H9 (cell line): ENCODE measurements around the gene KPTN. TPM values are rescaled to one million over a fixed set of nuclear protein-coding genes. Genes with fewer than 3 reads are reported as not detected.

Source experiments
- DNase-seq: peaks from one replicate; pipeline ENCODE4 v3.0.0-alpha.2; 2017
- H2AFZ ChIP-seq: one replicate; pipeline ENCODE4 v1.6.1; 2013; ENCODE audit warnings: mild to moderate bottlenecking, low read length, control low read depth, moderate library complexity
- H2AK5ac ChIP-seq: 2 replicates; pipeline ENCODE4 v1.6.1; 2013; ENCODE audit warnings: low read length, control low read depth, mixed read lengths; ENCODE audit not compliant: insufficient read length
- H2BK120ac ChIP-seq: one replicate; pipeline ENCODE4 v1.6.1; 2013; ENCODE audit warnings: low read depth, mild to moderate bottlenecking, low read length, control low read depth, inconsistent platforms; ENCODE audit not compliant: poor library complexity, severe bottlenecking
- H2BK12ac ChIP-seq: 2 replicates; pipeline ENCODE4 v1.6.1; 2013; ENCODE audit warnings: low read length, control low read depth, mixed read lengths, low read depth; ENCODE audit not compliant: insufficient read length
- H2BK15ac ChIP-seq: 2 replicates; pipeline ENCODE4 v1.6.1; 2013; ENCODE audit warnings: low read depth, low read length, control low read depth
- H2BK20ac ChIP-seq: one replicate; pipeline ENCODE4 v1.6.1; 2013; ENCODE audit warnings: low read depth, mild to moderate bottlenecking, low read length, control low read depth, inconsistent platforms; ENCODE audit not compliant: poor library complexity, severe bottlenecking
- H2BK5ac ChIP-seq: 2 replicates; pipeline ENCODE4 v1.6.1; 2013; ENCODE audit warnings: low read length, control low read depth, mixed read lengths; ENCODE audit not compliant: insufficient read length
- H3K14ac ChIP-seq: 2 replicates; pipeline ENCODE4 v1.6.1; 2013; ENCODE audit warnings: low read length, control low read depth; ENCODE audit not compliant: insufficient read depth
- H3K18ac ChIP-seq: 2 replicates; pipeline ENCODE4 v1.6.1; 2013; ENCODE audit warnings: low read depth, mild to moderate bottlenecking, mixed read lengths, low read length, control low read depth; ENCODE audit not compliant: insufficient read length
- H3K23ac ChIP-seq: 2 replicates; pipeline ENCODE4 v1.6.1; 2013; ENCODE audit warnings: low read length, control low read depth, mixed read lengths, low read depth; ENCODE audit not compliant: insufficient read length
- H3K23me2 ChIP-seq: 2 replicates; pipeline ENCODE4 v1.6.1; 2013; ENCODE audit warnings: low read depth, mild to moderate bottlenecking, mixed read lengths, low read length, control low read depth; ENCODE audit not compliant: insufficient read length, poor library complexity, severe bottlenecking
- H3K27ac ChIP-seq: 2 replicates; pipeline ENCODE4 v1.5.1; 2013; ENCODE audit warnings: low read length, control low read depth, mixed read lengths, low read depth; ENCODE audit not compliant: insufficient read length
- H3K27me3 ChIP-seq: 2 replicates; pipeline ENCODE4 v1.6.1; 2013; ENCODE audit warnings: low read length, control low read depth, inconsistent platforms; ENCODE audit not compliant: insufficient read depth
- H3K4ac ChIP-seq: 2 replicates; pipeline ENCODE4 v1.6.1; 2013; ENCODE audit warnings: low read depth, mild to moderate bottlenecking, control low read depth, inconsistent platforms, low read length, moderate library complexity
- H3K4me1 ChIP-seq: 2 replicates; pipeline ENCODE4 v1.6.1; 2013; ENCODE audit warnings: low read length, control low read depth, inconsistent platforms; ENCODE audit not compliant: insufficient read depth
- H3K4me2 ChIP-seq: 2 replicates; pipeline ENCODE4 v1.6.1; 2013; ENCODE audit warnings: low read length, control low read depth, mixed read lengths; ENCODE audit not compliant: insufficient read length, insufficient read depth
- H3K56ac ChIP-seq: 2 replicates; pipeline ENCODE4 v1.6.1; 2013; ENCODE audit warnings: low read depth, mild to moderate bottlenecking, mixed read lengths, low read length, control low read depth; ENCODE audit not compliant: insufficient read length
- H3K79me1 ChIP-seq: 2 replicates; pipeline ENCODE4 v1.6.1; 2013; ENCODE audit warnings: low read depth, mild to moderate bottlenecking, moderate library complexity, low read length, control low read depth, inconsistent platforms; ENCODE audit not compliant: insufficient read depth, poor library complexity, severe bottlenecking
- H3K79me2 ChIP-seq: 2 replicates; pipeline ENCODE4 v1.6.1; 2013; ENCODE audit warnings: low read length, control low read depth, inconsistent platforms; ENCODE audit not compliant: insufficient read depth
- H3K9ac ChIP-seq: 2 replicates; pipeline ENCODE4 v1.6.1; 2013; ENCODE audit warnings: low read length, control low read depth, mixed read lengths; ENCODE audit not compliant: insufficient read length; ENCODE audit errors: extremely low read depth
- H3K9me3 ChIP-seq: one replicate; pipeline ENCODE4 v1.6.1; 2013; ENCODE audit warnings: low read depth, low read length, inconsistent platforms; ENCODE audit not compliant: control insufficient read depth
- H3T11ph ChIP-seq: one replicate; pipeline ENCODE4 v1.6.1; 2013; ENCODE audit warnings: mild to moderate bottlenecking, low read length, control low read depth, inconsistent platforms
- H4K20me1 ChIP-seq: one replicate; pipeline ENCODE4 v1.6.1; 2013; ENCODE audit not compliant: control insufficient read depth, insufficient read length, insufficient read depth
- H4K5ac ChIP-seq: 2 replicates; pipeline ENCODE4 v1.6.1; 2013; ENCODE audit warnings: low read depth, mild to moderate bottlenecking, mixed read lengths, low read length, control low read depth; ENCODE audit not compliant: insufficient read length
- H4K8ac ChIP-seq: replicated peaks from 2 replicates; pipeline ENCODE4 v1.6.1; 2013; ENCODE audit warnings: low read length, control low read depth, mixed read lengths, low read depth; ENCODE audit not compliant: insufficient read length
- H4K91ac ChIP-seq: 2 replicates; pipeline ENCODE4 v1.6.1; 2013; ENCODE audit warnings: low read depth, mild to moderate bottlenecking, moderate library complexity, mixed read lengths, low read length, control low read depth; ENCODE audit not compliant: insufficient read length
- H3K27ac Mint-ChIP-seq, 3 experiments: 2 replicates in 2 of 3; 3 replicates in 1 of 3; pipeline ENCODE4 v1.8.0; 2020 to 2021; ENCODE audit warnings: mixed read lengths in 3 of 3, mild to moderate bottlenecking in 1 of 3, moderate library complexity in 1 of 3
- H3K27me3 Mint-ChIP-seq: 2 replicates; pipeline ENCODE4 v1.8.0; 2021; ENCODE audit warnings: low read depth, mild to moderate bottlenecking, moderate library complexity, mixed read lengths
- H3K36me3 Mint-ChIP-seq, 3 experiments: 2 replicates in 2 of 3; 3 replicates in 1 of 3; pipeline ENCODE4 v1.8.0; 2020 to 2021; ENCODE audit warnings: low read depth in 3 of 3, mixed read lengths in 3 of 3; ENCODE audit not compliant: insufficient read depth in 1 of 3
- H3K4me1 Mint-ChIP-seq, 2 experiments: 2 replicates each; pipeline ENCODE4 v1.8.0; 2020; ENCODE audit warnings: mixed read lengths in 2 of 2
- H3K4me3 Mint-ChIP-seq, 2 experiments: 2 replicates in 1 of 2; 3 replicates in 1 of 2; pipeline ENCODE4 v1.8.0; 2020 to 2021; ENCODE audit warnings: mild to moderate bottlenecking in 2 of 2, mixed read lengths in 2 of 2, moderate library complexity in 1 of 2
- H3K9me3 Mint-ChIP-seq, 2 experiments: 2 replicates in 1 of 2; 3 replicates in 1 of 2; pipeline ENCODE4 v1.8.0; 2020; ENCODE audit warnings: mild to moderate bottlenecking in 2 of 2, mixed read lengths in 2 of 2, moderate library complexity in 1 of 2
- WGBS: extraction: QIAGEN DNeasy Blood & Tissue Kit; methylation state at CpG from one replicate; pipeline ENCODE4 v1.1.7; 2013; ENCODE audit warnings: missing lambda C conversion rate, low lambda C conversion rate, mixed read lengths; ENCODE audit not compliant: insufficient read length; ENCODE audit errors: extremely low coverage; 5-methylcytosine and 5-hydroxymethylcytosine counted together
- total RNA-seq: library from RNA; stranded (reverse); gene quantifications from 2 replicates; pipeline ENCODE4 v1.2.1, GENCODE V29; 2021
- TF ChIP-seq, protein P1 (sequence below): fragments of 200-600 bp; sonication (generic); conservative IDR thresholded peaks from 3 replicates; pipeline ENCODE4 v1.8.0; 2021; ENCODE audit warnings: antibody characterized with exemption, mild to moderate bottlenecking

Gene KPTN
- total RNA-seq, 1 experiment from 2014 or later, result 35.4 TPM

DNA sequence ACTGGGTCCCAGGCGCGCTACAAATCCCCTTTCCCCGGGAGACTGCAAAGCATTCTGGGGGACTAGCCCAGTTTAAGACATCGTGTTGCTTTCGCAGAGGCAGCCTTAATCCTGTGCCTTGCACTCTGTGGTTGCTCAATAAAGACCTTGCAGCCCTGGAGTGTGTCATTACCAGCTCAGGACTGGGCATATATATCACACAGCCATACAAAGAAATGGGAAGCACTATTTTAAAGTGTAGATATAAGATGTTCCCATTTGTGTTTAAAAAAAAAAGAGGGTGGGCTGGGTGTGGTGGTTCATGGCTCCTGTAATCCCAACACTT is 19.8 kb upstream of the KPTN start:
- Histone ChIP-seq H3K79me2 (no peaks in the 10 kb centered on the region; the same call in 1 of the 2 replicates), H3K79me1 (peaks cover 5% of the 10 kb centered on the region), H3K27me3 (no peaks in the 10 kb centered on the region), H3K9ac (no peak overlapping the region), H4K5ac (no peak overlapping the region), H3T11ph (no peak overlapping the region), H3K27ac (no peak overlapping the region), H2BK12ac (no peak overlapping the region), H2AFZ (no peak overlapping the region), H3K4ac (no peak overlapping the region), H4K91ac (no peak overlapping the region), H3K9me3 (no peaks in the 10 kb centered on the region), H4K20me1 (no peaks in the 10 kb centered on the region), H3K4me2 (no peak overlapping the region), H3K18ac (no peak overlapping the region), H2BK20ac (no peak overlapping the region), H3K14ac (no peak overlapping the region), H2AK5ac (no peak overlapping the region), H3K56ac (no peak overlapping the region), H3K23ac (no peak overlapping the region), H2BK120ac (no peak overlapping the region), H2BK15ac (no peak overlapping the region), H4K8ac (no peak overlapping the region), H3K4me1 (no peaks in the 10 kb centered on the region; the same call in 1 of the 2 replicates), H3K23me2 (no peaks in the 10 kb centered on the region), H2BK5ac (no peak overlapping the region)
- no CpG with 5 or more reads among the region's 5 CpGs for WGBS
- TF ChIP-seq, protein P1, sequence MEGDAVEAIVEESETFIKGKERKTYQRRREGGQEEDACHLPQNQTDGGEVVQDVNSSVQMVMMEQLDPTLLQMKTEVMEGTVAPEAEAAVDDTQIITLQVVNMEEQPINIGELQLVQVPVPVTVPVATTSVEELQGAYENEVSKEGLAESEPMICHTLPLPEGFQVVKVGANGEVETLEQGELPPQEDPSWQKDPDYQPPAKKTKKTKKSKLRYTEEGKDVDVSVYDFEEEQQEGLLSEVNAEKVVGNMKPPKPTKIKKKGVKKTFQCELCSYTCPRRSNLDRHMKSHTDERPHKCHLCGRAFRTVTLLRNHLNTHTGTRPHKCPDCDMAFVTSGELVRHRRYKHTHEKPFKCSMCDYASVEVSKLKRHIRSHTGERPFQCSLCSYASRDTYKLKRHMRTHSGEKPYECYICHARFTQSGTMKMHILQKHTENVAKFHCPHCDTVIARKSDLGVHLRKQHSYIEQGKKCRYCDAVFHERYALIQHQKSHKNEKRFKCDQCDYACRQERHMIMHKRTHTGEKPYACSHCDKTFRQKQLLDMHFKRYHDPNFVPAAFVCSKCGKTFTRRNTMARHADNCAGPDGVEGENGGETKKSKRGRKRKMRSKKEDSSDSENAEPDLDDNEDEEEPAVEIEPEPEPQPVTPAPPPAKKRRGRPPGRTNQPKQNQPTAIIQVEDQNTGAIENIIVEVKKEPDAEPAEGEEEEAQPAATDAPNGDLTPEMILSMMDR, result no peak
- DNase-seq, result no peak
- Mint-ChIP-seq H3K4me1 (peaks cover 0 to 33% of the 10 kb centered on the region in 2 experiments; a peak in 2 of 4 replicates), H3K27me3 (no peaks in the 10 kb centered on the region), H3K9me3 (no peaks in the 10 kb centered on the region), H3K27ac (no peak overlapping the region), H3K4me3 (no peak overlapping the region; a peak in 1 of 5 replicates), H3K36me3 (peaks cover 0 to 19% (median 16%) of the 10 kb centered on the region in 3 experiments; a peak in 5 of 7 replicates)
